Activated CD4-positive, alpha-beta T cell treated with anti-CD3 and anti-CD28 coated beads for 48 hours (primary cell): ENCODE measurements around the gene PRIM1.
"Not testable (repeated sequence)": the region's sequence is repeated elsewhere in the genome, so short reads cannot be mapped to it uniquely, and the experiment has no call there.

Source experiments
- DNase-seq: peaks from one replicate; pipeline ENCODE4 v3.0.0-alpha.2; 2020

Gene PRIM1

GRCh38 chr12:56751712-56752598 lies at the start of gene PRIM1:
Gene PRIM1, minus strand, starts transcription at chr12:56752323. Its CDS starts 25 bp downstream, at chr12:56752298.
- DNase-seq = peak; percentile 94

GRCh38 chr12:56800221-56800620 lies 48.1 kb upstream of the PRIM1 start:
- DNase-seq = no peak

- not testable (repeated sequence) for DNase-seq
These were observed 47.2 kb upstream of the PRIM1 start for GRCh38 chr12:56799345-56799744.

GRCh38 chr12:56795791-56796190 lies 43.7 kb upstream of the PRIM1 start:
- DNase-seq = not testable (repeated sequence)

- DNase-seq = not testable (repeated sequence)
These were observed 43.0 kb upstream of the PRIM1 start for GRCh38 chr12:56795046-56795562.

- not testable (repeated sequence) for DNase-seq
These were observed 41.0 kb upstream of the PRIM1 start for GRCh38 chr12:56793124-56793523.

- DNase-seq = no peak
These were observed 40.6 kb upstream of the PRIM1 start for GRCh38 chr12:56792678-56793077.

- DNase-seq = not testable (repeated sequence)
These were observed 37.3 kb upstream of the PRIM1 start for GRCh38 chr12:56789429-56789828.

- no peak for DNase-seq
These were observed 35.4 kb upstream of the PRIM1 start for GRCh38 chr12:56787498-56787897.

GRCh38 chr12:56785874-56786273 lies 33.8 kb upstream of the PRIM1 start:
- no peak for DNase-seq

GRCh38 chr12:56785141-56785865 lies 33.2 kb upstream of the PRIM1 start:
- no peak for DNase-seq

GRCh38 chr12:56781726-56782125 lies 29.6 kb upstream of the PRIM1 start:
- no peak for DNase-seq

GRCh38 chr12:56778756-56779155 lies 26.6 kb upstream of the PRIM1 start:
- no peak for DNase-seq

GRCh38 chr12:56776654-56777053 lies 24.5 kb upstream of the PRIM1 start:
- no peak for DNase-seq

- no peak for DNase-seq
These were observed 23.5 kb upstream of the PRIM1 start for GRCh38 chr12:56775638-56776037.

- DNase-seq = no peak
These were observed 21.0 kb upstream of the PRIM1 start for GRCh38 chr12:56773113-56773512.

GRCh38 chr12:56772625-56773024 lies 20.5 kb upstream of the PRIM1 start:
- no peak for DNase-seq

GRCh38 chr12:56769868-56770267 lies 17.7 kb upstream of the PRIM1 start:
- no peak for DNase-seq

- DNase-seq = no peak
These were observed 16.3 kb upstream of the PRIM1 start for GRCh38 chr12:56768424-56768823.

GRCh38 chr12:56766535-56766934 lies 14.4 kb upstream of the PRIM1 start:
- DNase-seq = no peak

- no peak for DNase-seq
These were observed 11.9 kb upstream of the PRIM1 start for GRCh38 chr12:56763753-56764657.

GRCh38 chr12:56761812-56762211 lies 9.7 kb upstream of the PRIM1 start:
- no peak for DNase-seq

GRCh38 chr12:56760460-56760859 lies 8.3 kb upstream of the PRIM1 start:
- DNase-seq = no peak
